Subcutaneous abdominal adipose tissue (tissue), 5 donors: ENCODE data around the gene GRID1.

Source experiments
- H3K27ac ChIP-seq: one replicate; pipeline ENCODE4 v1.7.0; 2013; ENCODE audit warnings: low read depth, mild to moderate bottlenecking, inconsistent platforms, low read length, moderate library complexity
- H3K27me3 ChIP-seq, 5 donors: one replicate each; pipeline ENCODE4 v1.7.0; 2013; ENCODE audit warnings: low read length in 5 of 5, inconsistent platforms in 1 of 5; ENCODE audit not compliant: control insufficient read depth in 5 of 5, insufficient read depth in 4 of 5
- H3K36me3 ChIP-seq, 5 donors: one replicate each; pipeline ENCODE4 v1.7.0; 2013; ENCODE audit warnings: low read length in 5 of 5; ENCODE audit not compliant: control insufficient read depth in 5 of 5, insufficient read depth in 5 of 5
- H3K4me1 ChIP-seq, 5 donors: one replicate each; pipeline ENCODE4 v1.7.0; 2013; ENCODE audit warnings: low read length in 5 of 5, mild to moderate bottlenecking in 3 of 5, moderate library complexity in 1 of 5; ENCODE audit not compliant: control insufficient read depth in 5 of 5, insufficient read depth in 5 of 5
- H3K4me3 ChIP-seq, 5 donors: one replicate each; pipeline ENCODE4 v1.7.0; 2013; ENCODE audit warnings: low read length in 5 of 5, low read depth in 1 of 5
- H3K9ac ChIP-seq, 5 donors: one replicate each; pipeline ENCODE4 v1.7.0; 2013; ENCODE audit warnings: low read length in 5 of 5, mild to moderate bottlenecking in 4 of 5, moderate library complexity in 3 of 5
- H3K9me3 ChIP-seq, 5 donors: one replicate each; pipeline ENCODE4 v1.7.0; 2013; ENCODE audit warnings: low read length in 5 of 5; ENCODE audit not compliant: control insufficient read depth in 5 of 5
- donor health status: healthy.
- donor health status: healthy.
- donor health status: healthy.
- donor health status: healthy.
- donor health status: healthy.

The GRID1 gene

DNA sequence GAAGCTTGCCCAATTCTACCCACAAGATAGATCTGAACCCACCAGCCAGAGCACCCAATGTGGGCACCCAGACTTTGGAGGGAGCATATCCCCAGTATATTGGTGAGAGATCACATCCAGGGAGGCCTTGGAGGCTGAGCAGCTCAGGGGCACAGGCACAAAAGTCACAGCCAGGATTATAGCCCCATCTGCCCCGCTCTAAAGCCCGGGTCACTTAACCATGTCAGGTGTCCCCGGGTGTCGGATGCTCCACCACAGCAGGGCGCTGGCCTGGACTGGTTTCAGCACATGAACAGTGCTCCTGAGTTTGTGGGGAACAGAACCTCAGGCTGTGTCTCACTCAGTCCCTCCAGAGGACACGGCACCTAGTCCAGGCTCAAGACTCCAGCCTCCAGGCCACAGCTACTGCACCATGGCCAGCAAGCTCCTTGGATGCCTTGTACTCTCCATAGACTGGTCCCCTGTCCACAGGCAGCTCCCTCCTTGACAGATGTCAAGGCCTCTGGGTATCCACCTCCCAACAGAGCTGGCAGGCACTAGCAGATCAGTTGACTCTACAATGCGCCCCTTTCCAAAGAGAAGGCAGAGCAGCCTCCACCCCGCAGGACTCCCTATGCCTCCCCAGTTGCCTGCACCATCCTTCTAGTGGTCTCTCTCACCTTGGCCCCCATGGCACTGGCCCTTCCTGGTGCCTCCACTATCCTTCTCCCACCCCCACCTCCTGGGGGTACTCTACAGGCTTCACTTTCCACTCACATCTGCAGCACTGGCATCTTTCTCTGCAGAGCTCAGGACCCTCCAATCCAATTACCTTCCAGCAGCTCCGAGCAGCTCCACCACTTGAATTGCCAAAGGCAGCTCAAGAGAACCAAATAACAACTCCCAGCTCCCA is 306.0 kb downstream of the GRID1 start:
- Histone ChIP-seq H3K36me3 (no peaks in the 10 kb centered on the region), H3K9me3 (no peaks in the 10 kb centered on the region), H3K4me3 (no peak overlapping the region), H3K27me3 (peaks cover 0 to 2% (median 0%) of the 10 kb centered on the region in 5 donors), H3K9ac (no peak overlapping the region), H3K4me1 (no peaks in the 10 kb centered on the region), H3K27ac (no peak overlapping the region)

DNA sequence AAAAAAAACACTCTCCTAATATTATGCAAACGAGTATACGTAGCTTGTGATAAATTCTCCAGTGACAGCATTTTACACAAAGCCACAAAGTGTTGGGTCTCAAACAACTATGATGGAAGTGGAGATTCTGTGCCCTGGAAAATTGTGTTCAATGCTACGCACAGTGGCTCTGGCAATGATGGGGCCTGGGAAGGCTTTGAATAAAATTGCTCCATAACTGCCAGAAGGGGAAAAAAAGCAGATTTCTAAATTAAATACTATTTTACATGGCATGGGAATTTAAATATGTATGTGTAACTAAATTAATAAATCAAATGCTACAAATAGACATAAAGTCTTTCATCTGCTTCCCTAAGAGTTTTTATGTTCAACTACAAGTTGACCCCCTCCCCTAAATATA is 306.7 kb downstream of the GRID1 start:
- H3K27me3 ChIP-seq, result peaks cover 0 to 2% (median 0%) of the 10 kb centered on the region in 5 donors
- H3K36me3 ChIP-seq, result no peaks in the 10 kb centered on the region
- no peaks in the 10 kb centered on the region for H3K4me1 ChIP-seq
- no peak overlapping the region for H3K9ac ChIP-seq
- H3K4me3 ChIP-seq, result no peak overlapping the region
- H3K9me3 ChIP-seq, result no peaks in the 10 kb centered on the region
- H3K27ac ChIP-seq, result no peak overlapping the region

DNA sequence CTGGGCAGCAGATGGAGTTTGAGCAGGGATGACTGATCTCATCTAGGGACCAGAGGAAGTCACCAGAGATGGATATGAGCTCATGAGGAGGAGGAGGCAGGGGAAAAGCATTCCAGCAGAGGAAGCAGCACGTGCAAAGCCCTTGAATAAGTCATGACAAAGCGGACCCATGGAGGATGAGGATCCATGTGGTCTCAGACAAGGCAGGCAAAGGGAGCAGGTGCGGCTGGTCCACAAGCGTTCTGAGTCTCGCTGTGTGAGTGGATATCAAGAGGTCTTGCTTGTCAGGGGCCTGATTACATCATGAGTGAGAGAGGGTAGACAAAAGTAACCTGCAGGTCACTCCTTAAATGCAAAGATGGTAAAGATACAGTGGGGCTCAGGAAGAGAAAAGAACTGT is 307.6 kb downstream of the GRID1 start:
- no peak overlapping the region for H3K27ac ChIP-seq
- no peaks in the 10 kb centered on the region for H3K36me3 ChIP-seq
- no peak overlapping the region for H3K9ac ChIP-seq
- no peaks in the 10 kb centered on the region for H3K4me1 ChIP-seq
- no peak overlapping the region for H3K4me3 ChIP-seq
- H3K27me3 ChIP-seq, result peaks cover 0 to 2% (median 0%) of the 10 kb centered on the region in 5 donors
- H3K9me3 ChIP-seq, result no peaks in the 10 kb centered on the region

DNA sequence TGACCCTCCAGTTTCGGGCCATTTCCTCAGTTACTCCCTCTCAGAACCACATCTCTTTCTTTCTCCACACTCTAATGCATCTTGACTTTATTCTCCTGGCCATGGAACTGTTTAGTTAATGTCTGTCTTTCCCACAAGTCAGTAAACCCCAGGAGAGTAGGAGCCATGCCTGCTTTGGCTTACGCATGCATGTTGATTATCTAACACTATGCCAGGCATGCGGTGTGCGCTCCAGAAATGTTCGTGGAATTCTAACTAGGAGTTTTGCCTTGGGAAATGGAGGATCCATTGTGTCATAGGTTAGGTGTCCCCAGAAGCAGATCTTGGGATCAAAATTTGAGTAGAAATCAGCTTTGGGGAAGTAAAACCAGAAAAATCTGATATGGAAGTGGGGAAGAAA is 308.9 kb downstream of the GRID1 start:
- H3K36me3 ChIP-seq, result no peaks in the 10 kb centered on the region
- H3K4me3 ChIP-seq, result no peak overlapping the region
- H3K9me3 ChIP-seq, result no peaks in the 10 kb centered on the region
- H3K27ac ChIP-seq, result no peak overlapping the region
- H3K4me1 ChIP-seq, result no peaks in the 10 kb centered on the region
- peaks cover 0 to 2% (median 0%) of the 10 kb centered on the region in 5 donors for H3K27me3 ChIP-seq
- H3K9ac ChIP-seq, result no peak overlapping the region

DNA sequence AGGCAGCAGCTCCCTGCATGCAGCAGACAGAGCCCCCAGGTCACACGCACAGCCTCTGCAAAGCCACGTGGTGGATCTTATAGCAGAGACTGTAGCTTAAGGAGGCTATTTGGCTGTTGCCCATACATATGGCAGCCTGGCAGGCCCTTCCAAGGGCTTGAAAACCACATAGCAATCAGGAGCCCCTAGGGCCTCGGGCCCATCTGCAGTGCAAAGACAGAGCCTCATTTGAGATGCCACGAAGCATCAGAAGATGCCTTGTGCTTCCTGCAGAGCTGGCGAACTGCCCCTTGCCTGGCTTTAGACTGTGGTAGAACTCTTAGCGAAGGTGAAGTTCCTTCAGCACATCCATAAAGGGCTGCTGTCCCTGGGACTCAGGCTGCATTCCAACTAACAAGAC is 309.9 kb downstream of the GRID1 start:
- no peak overlapping the region for H3K4me3 ChIP-seq
- no peaks in the 10 kb centered on the region for H3K4me1 ChIP-seq
- H3K9me3 ChIP-seq, result no peaks in the 10 kb centered on the region
- H3K36me3 ChIP-seq, result no peaks in the 10 kb centered on the region
- H3K27me3 ChIP-seq, result peaks cover 0 to 2% (median 0%) of the 10 kb centered on the region in 5 donors
- H3K9ac ChIP-seq, result no peak overlapping the region
- no peak overlapping the region for H3K27ac ChIP-seq

DNA sequence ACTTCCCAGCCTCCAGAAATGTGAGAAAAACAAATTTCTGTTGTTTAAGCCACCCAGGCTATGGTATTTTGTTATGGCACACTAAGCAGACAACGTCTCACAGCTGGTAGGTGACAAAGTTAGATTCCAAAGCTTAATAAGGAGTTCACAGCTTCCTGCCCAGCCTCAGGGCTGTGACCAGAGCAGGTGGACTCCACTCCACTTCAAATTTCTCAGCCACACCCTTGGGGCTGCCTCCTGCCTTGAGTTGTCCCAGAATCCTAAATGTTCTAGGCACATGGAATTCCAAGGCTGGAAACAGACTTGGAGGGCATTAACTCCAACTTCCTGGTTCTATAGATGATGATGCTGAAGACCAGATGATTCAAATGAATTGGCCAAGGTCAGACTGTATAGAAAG is 310.7 kb downstream of the GRID1 start:
- Histone ChIP-seq H3K27me3 (peaks cover 0 to 2% (median 0%) of the 10 kb centered on the region in 5 donors), H3K4me1 (no peaks in the 10 kb centered on the region), H3K4me3 (no peak overlapping the region)

DNA sequence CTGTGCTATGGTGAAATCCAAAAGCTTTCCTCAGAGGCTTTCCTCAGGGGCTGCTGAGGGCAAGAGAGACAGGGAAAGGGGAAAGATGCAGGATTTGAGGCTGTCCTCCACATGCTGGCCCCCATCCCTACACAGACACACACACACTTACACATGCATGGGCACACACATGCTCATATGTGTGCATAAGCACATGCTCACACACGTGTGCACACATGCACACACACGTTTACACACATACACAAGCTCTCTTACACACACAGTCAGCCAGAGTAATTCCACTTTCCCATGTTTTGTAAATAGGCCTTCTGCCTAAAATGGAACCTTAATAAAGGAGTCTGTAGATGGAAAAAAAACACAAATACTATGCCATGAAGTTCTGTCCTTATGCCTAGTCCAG is 312.9 kb downstream of the GRID1 start:
- Histone ChIP-seq H3K4me3 (no peak overlapping the region), H3K36me3 (no peaks in the 10 kb centered on the region), H3K4me1 (no peaks in the 10 kb centered on the region), H3K9ac (no peak overlapping the region), H3K27ac (no peak overlapping the region), H3K27me3 (peaks cover 0 to 2% (median 0%) of the 10 kb centered on the region in 5 donors), H3K9me3 (peaks cover 0 to 4% (median 0%) of the 10 kb centered on the region in 5 donors)

More for the DNA sequence above, 310.7 kb downstream of the GRID1 start:
- H3K36me3 ChIP-seq, result no peaks in the 10 kb centered on the region
- no peak overlapping the region for H3K9ac ChIP-seq
- H3K27ac ChIP-seq, result no peak overlapping the region
- H3K9me3 ChIP-seq, result no peaks in the 10 kb centered on the region

DNA sequence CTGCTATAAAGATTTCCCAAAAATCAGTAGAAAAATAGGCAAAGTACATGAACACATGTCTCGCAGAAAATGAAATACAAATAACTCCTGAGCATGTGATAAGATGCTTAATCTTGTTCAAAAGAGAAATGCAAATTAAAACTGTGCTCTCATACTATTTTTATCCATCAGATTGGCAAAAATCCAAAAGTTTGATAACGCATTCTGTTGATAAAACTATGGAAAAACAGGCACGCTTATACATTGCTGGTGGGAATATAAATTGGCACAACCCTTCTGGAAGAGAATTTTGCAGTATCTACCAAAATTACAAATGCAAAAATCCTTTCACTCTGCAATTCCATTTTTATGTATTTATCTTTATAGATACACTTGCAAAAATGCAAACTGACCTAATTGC is 315.0 kb downstream of the GRID1 start:
- no peak overlapping the region for H3K4me3 ChIP-seq
- no peak overlapping the region for H3K27ac ChIP-seq
- no peaks in the 10 kb centered on the region for H3K36me3 ChIP-seq
- no peak overlapping the region for H3K9ac ChIP-seq
- H3K4me1 ChIP-seq, result no peaks in the 10 kb centered on the region
- peaks cover 0 to 4% (median 0%) of the 10 kb centered on the region in 5 donors for H3K9me3 ChIP-seq
- peaks cover 0 to 2% (median 0%) of the 10 kb centered on the region in 5 donors for H3K27me3 ChIP-seq

DNA sequence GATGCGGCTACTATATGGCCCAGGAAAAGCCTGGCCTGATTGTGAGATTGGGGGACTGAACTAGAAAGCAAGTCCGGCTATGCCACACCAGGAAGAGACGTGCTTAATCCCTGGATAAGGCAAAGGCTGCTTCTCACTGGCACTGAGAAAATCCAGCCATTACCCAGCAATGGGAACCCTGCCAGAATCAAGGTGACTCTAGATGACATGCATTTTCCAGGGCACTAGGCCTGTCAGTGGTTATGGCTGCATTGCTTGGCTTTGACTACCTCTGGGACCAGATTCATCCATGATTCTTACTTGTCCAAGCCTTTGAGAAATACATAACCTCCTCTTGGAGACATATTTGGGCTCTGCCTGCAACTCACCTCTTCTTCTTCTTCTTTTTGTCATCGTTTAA is 317.2 kb downstream of the GRID1 start:
- H3K27me3 ChIP-seq, result no peaks in the 10 kb centered on the region
- H3K4me3 ChIP-seq, result no peak overlapping the region
- no peaks in the 10 kb centered on the region for H3K36me3 ChIP-seq
- no peak overlapping the region for H3K27ac ChIP-seq
- peaks cover 0 to 4% (median 0%) of the 10 kb centered on the region in 5 donors for H3K9me3 ChIP-seq
- H3K4me1 ChIP-seq, result no peaks in the 10 kb centered on the region
- no peak overlapping the region for H3K9ac ChIP-seq

DNA sequence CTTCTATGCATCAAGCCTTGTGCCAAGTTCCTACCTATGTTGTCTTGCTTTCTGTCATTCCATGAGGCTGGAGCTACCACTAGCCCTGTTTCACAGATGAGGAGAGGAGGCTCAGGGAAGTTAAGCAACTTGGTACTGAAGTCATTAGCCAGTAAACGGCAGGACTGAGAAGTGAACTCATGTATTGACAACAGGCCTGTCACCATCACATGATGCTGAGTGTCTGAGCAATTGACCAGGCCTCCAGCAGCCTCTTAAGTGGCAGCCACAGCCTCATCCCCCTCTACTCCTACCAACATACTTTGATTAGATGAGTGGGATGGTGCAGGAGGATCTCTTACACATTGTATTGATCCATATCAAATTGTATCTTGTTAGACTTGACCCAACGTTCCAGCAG is 317.6 kb downstream of the GRID1 start:
- Histone ChIP-seq H3K4me3 (no peak overlapping the region), H3K9ac (no peak overlapping the region), H3K9me3 (peaks cover 0 to 4% (median 0%) of the 10 kb centered on the region in 5 donors), H3K27me3 (no peaks in the 10 kb centered on the region), H3K27ac (no peak overlapping the region), H3K36me3 (no peaks in the 10 kb centered on the region), H3K4me1 (no peaks in the 10 kb centered on the region)
